Prostate gland (tissue), 2 donors: ENCODE results near the gene CTNNA3.

Experiments
- POLR2A ChIP-seq: fragments of 450-650 bp; IDR thresholded peaks from one replicate; pipeline ENCODE4 v1.6.1; 2016; ENCODE audit warnings: antibody characterized with exemption, mild to moderate bottlenecking
- TF ChIP-seq, protein P1 (sequence below), 4 experiments: fragments of 200-600 bp in 2 of 4; fragments of 450-650 bp in 2 of 4; sonication (generic) in 2 of 4; IDR thresholded peaks; 1 replicate in 3 of 4; 2 replicates in 1 of 4; pipeline ENCODE4 v1.5.1; 2016 to 2019; ENCODE audit warnings: antibody characterized with exemption in 4 of 4, mild to moderate bottlenecking in 2 of 4, moderate library complexity in 2 of 4

DNA sequence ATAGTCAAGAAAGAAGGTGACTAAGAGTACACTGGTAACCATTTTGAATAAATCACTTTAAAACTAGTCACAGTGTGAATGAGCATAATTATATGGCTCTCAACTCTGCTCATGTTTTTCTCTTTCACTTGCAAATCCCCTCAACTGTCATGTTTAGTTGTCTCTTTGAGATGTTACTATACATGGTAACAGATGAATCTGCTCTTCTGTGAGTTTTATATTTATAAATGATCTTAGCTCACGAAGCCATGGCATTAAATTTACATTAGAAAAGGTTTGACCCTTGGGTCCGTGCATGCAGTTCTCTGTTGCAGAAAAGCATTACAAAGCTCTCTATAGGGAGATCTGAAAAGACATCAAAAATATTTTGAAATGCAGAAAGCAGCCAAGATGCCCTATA lies 803.1 kb downstream of the CTNNA3 start:
- TF ChIP-seq, protein P1, sequence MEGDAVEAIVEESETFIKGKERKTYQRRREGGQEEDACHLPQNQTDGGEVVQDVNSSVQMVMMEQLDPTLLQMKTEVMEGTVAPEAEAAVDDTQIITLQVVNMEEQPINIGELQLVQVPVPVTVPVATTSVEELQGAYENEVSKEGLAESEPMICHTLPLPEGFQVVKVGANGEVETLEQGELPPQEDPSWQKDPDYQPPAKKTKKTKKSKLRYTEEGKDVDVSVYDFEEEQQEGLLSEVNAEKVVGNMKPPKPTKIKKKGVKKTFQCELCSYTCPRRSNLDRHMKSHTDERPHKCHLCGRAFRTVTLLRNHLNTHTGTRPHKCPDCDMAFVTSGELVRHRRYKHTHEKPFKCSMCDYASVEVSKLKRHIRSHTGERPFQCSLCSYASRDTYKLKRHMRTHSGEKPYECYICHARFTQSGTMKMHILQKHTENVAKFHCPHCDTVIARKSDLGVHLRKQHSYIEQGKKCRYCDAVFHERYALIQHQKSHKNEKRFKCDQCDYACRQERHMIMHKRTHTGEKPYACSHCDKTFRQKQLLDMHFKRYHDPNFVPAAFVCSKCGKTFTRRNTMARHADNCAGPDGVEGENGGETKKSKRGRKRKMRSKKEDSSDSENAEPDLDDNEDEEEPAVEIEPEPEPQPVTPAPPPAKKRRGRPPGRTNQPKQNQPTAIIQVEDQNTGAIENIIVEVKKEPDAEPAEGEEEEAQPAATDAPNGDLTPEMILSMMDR (IDR thresholded peaks at IDR 0.05), result no peak
- no peak for TF ChIP-seq POLR2A
